Caki2 (cell line): ENCODE data around the gene CCNL1. TPM values are rescaled to one million over a fixed set of nuclear protein-coding genes. Genes with fewer than 3 reads are reported as not detected.
A peak's percentile ranks its signal among the peaks of the same experiment; 100 is the strongest.

Experiments
- DNase-seq: peaks from one replicate; pipeline ENCODE4 v3.0.0-alpha.2; 2015; ENCODE audit warnings: low read depth
- in situ Hi-C: cut with HindIII; loops from 2 replicates; pipeline ENCODE4 v1.10.0; 2016; ENCODE audit warnings: low sequenced_read_pairs, low pct_unique_long_range_greater_than_20kb, mixed read lengths
- total RNA-seq: library from RNA; depleted of rRNA; stranded (reverse); fragments of >200 nt; shearing (Covaris generic); gene quantifications from 2 replicates; pipeline ENCODE4 v1.2.3, GENCODE V29; 2014; ENCODE audit warnings: low replicate concordance

CCNL1 gene
- total RNA-seq, 1 experiment from 2014 or later = 31.0 TPM

GRCh38 chr3:157131861-157132260 is 28.1 kb downstream of the CCNL1 start:
- no peak for DNase-seq
- in situ Hi-C loops = no loop called here

GRCh38 chr3:157130467-157131251 is 29.3 kb downstream of the CCNL1 start:
- in situ Hi-C loops = no loop called here
- DNase-seq = peak; percentile 66

GRCh38 chr3:157129803-157130466 is 30.0 kb downstream of the CCNL1 start:
- peak; percentile 47 for DNase-seq
- in situ Hi-C loops = no loop called here

- peak; percentile 83 for DNase-seq
These were observed 30.9 kb downstream of the CCNL1 start for GRCh38 chr3:157128771-157129681.

GRCh38 chr3:157127831-157128767 is 31.8 kb downstream of the CCNL1 start:
- in situ Hi-C loops = no loop called here

More at GRCh38 chr3:157128771-157129681, 30.9 kb downstream of the CCNL1 start:
- in situ Hi-C loops = no loop called here

DNA sequence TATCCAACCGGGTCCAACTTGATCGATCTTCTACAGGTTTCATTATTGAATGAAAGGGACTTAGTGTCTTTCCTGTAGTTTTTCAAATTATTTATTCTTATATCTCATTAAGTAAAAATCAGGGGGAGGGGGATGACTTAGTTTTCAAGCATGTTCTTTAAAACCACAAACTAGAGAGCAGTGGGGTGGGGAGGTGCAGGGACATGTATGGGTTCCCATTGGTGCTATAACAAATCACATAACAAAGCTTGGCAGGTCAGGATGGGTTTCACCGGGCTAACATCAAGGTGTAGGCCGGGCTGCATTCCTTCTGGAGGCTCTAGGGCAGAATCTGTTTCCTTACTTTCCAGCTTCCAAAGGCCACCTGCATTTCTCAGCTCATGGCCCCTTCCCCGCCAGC is 32.7 kb downstream of the CCNL1 start:
- DNase-seq = no peak
- in situ Hi-C loops = no loop called here

More at GRCh38 chr3:157127831-157128767, 31.8 kb downstream of the CCNL1 start:
- peak; percentile 88 for DNase-seq

DNA sequence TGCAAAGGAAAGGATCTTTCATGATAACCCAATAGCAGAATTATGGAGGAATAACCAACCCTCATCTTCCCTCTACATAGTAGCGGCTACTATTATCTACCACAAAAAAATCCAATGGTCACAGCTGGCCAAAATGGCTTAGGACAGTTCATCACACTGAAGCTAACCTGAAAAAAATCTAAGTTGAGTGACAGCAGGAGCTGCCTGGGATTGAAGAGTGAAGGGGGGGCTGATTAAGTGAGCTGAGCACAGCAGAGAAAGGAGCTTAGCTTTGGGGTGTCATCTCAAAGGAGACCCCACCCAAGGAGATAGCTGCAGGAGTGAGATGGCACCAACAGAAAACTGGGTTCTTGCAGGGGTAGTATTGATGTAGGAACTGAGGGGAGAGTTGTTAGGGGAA is 33.6 kb downstream of the CCNL1 start:
- no peak for DNase-seq
- in situ Hi-C loops = no loop called here

GRCh38 chr3:157125101-157125500 is 34.8 kb downstream of the CCNL1 start:
- in situ Hi-C loops = no loop called here
- no peak for DNase-seq

- in situ Hi-C loops = no loop called here
- no peak for DNase-seq
These were observed 36.3 kb downstream of the CCNL1 start for GRCh38 chr3:157123621-157124020.

GRCh38 chr3:157122832-157123427 is 37.0 kb downstream of the CCNL1 start:
- in situ Hi-C loops = no loop called here
- DNase-seq = no peak

DNA sequence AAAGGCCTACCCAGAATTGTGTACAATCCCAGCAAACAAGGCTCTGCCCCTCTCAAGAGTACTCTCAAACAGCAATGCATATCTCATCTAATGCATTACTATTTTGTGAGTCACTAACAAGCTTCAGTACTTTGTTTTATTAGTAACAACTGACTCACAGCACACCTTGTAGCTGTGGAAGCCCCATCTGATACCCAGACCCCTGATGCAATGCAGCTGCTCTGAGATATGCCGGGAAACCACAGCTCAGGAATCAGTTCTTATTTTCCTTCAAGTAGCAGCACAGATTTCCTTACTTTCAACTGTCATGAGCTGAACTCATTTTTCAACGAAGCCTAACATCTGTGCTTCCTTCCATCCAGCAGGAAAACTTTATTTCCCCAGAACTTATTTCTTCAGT is 37.8 kb downstream of the CCNL1 start:
- DNase-seq = peak; percentile 58
- in situ Hi-C loops = no loop called here

DNA sequence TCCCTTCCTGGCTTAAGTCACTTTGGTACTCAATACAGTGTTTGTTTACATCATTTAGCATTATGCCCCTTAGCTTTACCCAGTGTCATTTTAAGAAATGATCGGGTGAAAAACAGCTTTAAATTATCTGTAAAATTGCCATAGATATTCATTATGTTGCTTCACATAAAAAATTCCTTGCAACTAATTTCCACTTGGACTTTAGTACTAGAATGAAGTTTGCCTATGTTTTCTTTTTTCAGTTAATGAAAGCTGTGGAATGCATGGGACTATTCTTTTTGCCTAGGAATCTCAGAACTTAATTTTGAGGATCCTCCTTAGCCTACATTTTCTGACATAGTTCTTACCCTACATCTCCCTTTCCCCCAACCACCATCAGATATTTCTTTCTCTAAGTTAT is 38.4 kb downstream of the CCNL1 start:
- in situ Hi-C loops = no loop called here
- DNase-seq = no peak

DNA sequence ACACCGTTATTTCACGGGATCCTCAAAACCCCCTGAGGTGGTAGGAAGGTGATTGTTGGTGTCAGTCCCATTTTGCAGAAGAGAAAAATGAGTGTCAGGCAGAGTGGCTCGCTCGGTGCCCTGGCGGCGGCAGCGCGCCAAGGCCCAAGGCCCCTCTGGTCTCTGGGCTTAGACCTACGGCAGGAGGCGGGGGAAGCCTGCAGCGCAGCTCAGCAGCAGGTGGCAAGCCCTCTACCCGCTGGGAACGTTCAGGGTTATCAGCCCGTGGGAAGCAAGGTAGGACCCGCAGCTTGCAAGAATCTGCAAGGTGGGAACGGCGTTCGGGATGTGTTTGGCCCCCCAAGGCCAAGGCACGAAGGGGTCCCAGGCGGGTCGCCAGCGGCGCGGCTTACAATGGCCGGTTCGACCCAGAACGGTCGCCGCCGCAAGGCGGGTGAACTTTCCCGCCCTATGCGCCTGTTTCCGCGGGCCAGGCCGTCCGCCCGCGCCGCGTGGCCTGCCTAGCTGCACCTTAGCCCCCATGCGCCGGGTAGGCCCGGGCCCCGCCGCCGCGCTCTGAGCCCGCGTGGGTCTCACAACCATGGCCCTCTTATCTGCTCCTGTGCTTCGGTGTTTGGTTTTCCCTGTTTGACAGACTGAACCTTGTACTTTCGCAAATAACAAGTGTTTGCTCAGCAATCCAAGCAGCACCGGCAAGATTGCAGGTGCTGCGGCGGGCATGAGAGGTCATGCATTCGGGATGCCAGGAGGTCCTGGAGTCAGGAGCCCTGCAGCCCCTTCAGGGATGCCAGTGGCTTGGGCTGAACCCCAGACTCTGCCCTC is 39.7 kb downstream of the CCNL1 start:
- in situ Hi-C loops = no loop called here
- DNase-seq = no peak

DNA sequence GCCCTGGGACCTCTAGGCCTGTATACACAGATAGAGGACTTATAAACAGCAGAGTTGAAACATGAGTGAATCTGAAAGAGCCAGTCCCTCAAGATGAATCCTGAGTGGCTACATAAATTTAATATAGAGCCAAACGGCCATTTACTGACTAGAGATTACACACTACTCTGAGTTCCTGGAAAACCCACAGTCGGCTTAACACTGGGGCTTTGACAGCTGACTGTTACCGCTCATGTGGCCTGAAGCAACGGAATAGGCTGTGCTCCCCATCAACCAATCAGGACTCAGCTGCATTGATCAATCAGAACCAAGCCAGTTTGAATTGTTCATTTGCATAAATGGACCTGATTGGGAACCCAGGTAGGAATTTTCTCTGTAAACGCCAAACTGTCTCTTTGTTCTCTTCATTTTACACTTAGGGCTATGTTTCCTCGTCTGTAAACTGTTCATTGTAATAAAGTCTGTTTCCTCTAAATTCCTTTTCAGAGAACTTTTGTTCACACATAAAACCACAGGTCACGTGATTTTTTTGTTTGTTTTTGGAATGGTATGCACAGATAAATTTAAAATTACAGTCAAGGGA is 40.5 kb downstream of the CCNL1 start:
- in situ Hi-C loops = no loop called here
- no peak for DNase-seq

GRCh38 chr3:157117875-157118654 is 41.9 kb downstream of the CCNL1 start:
- in situ Hi-C loops = no loop called here
- DNase-seq = no peak

GRCh38 chr3:157117206-157117605 is 42.7 kb downstream of the CCNL1 start:
- no peak for DNase-seq
- in situ Hi-C loops = no loop called here
